Hematopoietic multipotent progenitor cell treated with erythropoietin and hydrocortisone succinate and interleukin-3 and kit ligand, for 6 days (in vitro differentiated cells): Measurements from ENCODE around the gene BSND.

Experiments
- DNase-seq: peaks from one replicate; pipeline ENCODE4 v3.0.0-alpha.2; 2015

Gene BSND

GRCh38 chr1:54977533-54978297 is 21.0 kb upstream of the BSND start:
- no peak for DNase-seq

- DNase-seq: no peak
Measured at GRCh38 chr1:54978528-54979326, 20.0 kb upstream of the BSND start.

- DNase-seq: no peak
Measured at GRCh38 chr1:54979327-54979891, 19.3 kb upstream of the BSND start.

GRCh38 chr1:54980046-54980527 is 18.6 kb upstream of the BSND start:
- DNase-seq: no peak

- DNase-seq: no peak
Measured at GRCh38 chr1:54980528-54981241, 18.0 kb upstream of the BSND start, which contains the start of gene TMEM61. TSS of gene TMEM61 (plus strand) at chr1:54980628. CDS start at chr1:54981066, 438 bp downstream.

GRCh38 chr1:54981466-54981865 is 17.3 kb upstream of the BSND start:
- DNase-seq: no peak

GRCh38 chr1:54982739-54983138 is 16.0 kb upstream of the BSND start:
- DNase-seq: peak; percentile 11

GRCh38 chr1:54984131-54984842 is 14.4 kb upstream of the BSND start:
- DNase-seq: no peak

GRCh38 chr1:54985556-54985955 is 13.2 kb upstream of the BSND start:
- no peak for DNase-seq

GRCh38 chr1:54986025-54986424 is 12.7 kb upstream of the BSND start:
- DNase-seq: no peak

GRCh38 chr1:54986533-54986932 is 12.2 kb upstream of the BSND start:
- no peak for DNase-seq

- no peak for DNase-seq
Measured at GRCh38 chr1:54987427-54987826, 11.3 kb upstream of the BSND start.

GRCh38 chr1:54987919-54988705 is 10.6 kb upstream of the BSND start:
- no peak for DNase-seq

GRCh38 chr1:54988975-54989374 is 9.8 kb upstream of the BSND start:
- no peak for DNase-seq

- DNase-seq: no peak
Measured at GRCh38 chr1:54989473-54989872, 9.3 kb upstream of the BSND start.

GRCh38 chr1:54989968-54990810 is 8.5 kb upstream of the BSND start:
- no peak for DNase-seq

GRCh38 chr1:54990916-54991315 is 7.8 kb upstream of the BSND start:
- DNase-seq: no peak

GRCh38 chr1:54991939-54992338 is 6.8 kb upstream of the BSND start:
- no peak for DNase-seq

GRCh38 chr1:54993140-54993539 is 5.6 kb upstream of the BSND start:
- DNase-seq: no peak

GRCh38 chr1:54994355-54994990 is 4.3 kb upstream of the BSND start:
- no peak for DNase-seq
